Lower lobe of right lung (tissue), 2 donors: Measurements from ENCODE around the gene ZNF547. TPM values are rescaled to one million over a fixed set of nuclear protein-coding genes. Genes with fewer than 3 reads are reported as not detected.
A peak's percentile ranks its signal among the peaks of the same experiment; 100 is the strongest.

Experiments used
- ATAC-seq, 2 donors: fragments of 200-7000 bp; cut with Tn5 transposase; one replicate each; pipeline ENCODE4 v1.9.1; 2020 to 2022; ENCODE audit warnings: mild to moderate bottlenecking in 2 of 2, moderate library complexity in 2 of 2
- DNase-seq: peaks from one replicate; pipeline ENCODE4 v3.0.0-alpha.2; 2020
- H3K27ac ChIP-seq: fragments of 200-600 bp; one replicate; pipeline ENCODE4 v1.8.0; 2022
- H3K27me3 ChIP-seq: fragments of 200-600 bp; one replicate; pipeline ENCODE4 v1.8.0; 2022; ENCODE audit warnings: low read depth
- H3K36me3 ChIP-seq: fragments of 200-600 bp; one replicate; pipeline ENCODE4 v1.8.0; 2022; ENCODE audit warnings: mild to moderate bottlenecking
- H3K4me1 ChIP-seq: fragments of 200-600 bp; one replicate; pipeline ENCODE4 v1.8.0; 2022
- H3K4me3 ChIP-seq: fragments of 200-600 bp; one replicate; pipeline ENCODE4 v1.8.0; 2022; ENCODE audit warnings: mild to moderate bottlenecking
- H3K9me3 ChIP-seq: fragments of 200-600 bp; one replicate; pipeline ENCODE4 v1.8.0; 2022
- intact Hi-C: fragments of 100-400 bp; cut with DNase I; formaldehyde crosslinking; loops from one replicate; pipeline ENCODE4 v1.11.0; 2022
- total RNA-seq: library from RNA; stranded (reverse); fragmentation: NEBNext Ultra II Directional; extraction: Animal tissue kit (Norgen Biotek cat#: 25700); gene quantifications from one replicate; pipeline ENCODE4 v1.2.1, GENCODE V29; 2021
- TF ChIP-seq, protein P1 (sequence below): fragments of 200-600 bp; IDR thresholded peaks from one replicate; pipeline ENCODE4 v1.8.0; 2022; ENCODE audit warnings: antibody characterized with exemption, mild to moderate bottlenecking
- donor health status: DM: no; HTN: yes; CAD: no; lungs with severe emphysema.

The ZNF547 gene
- total RNA-seq, 1 donor from 2014 or later = 3.4 TPM

DNA sequence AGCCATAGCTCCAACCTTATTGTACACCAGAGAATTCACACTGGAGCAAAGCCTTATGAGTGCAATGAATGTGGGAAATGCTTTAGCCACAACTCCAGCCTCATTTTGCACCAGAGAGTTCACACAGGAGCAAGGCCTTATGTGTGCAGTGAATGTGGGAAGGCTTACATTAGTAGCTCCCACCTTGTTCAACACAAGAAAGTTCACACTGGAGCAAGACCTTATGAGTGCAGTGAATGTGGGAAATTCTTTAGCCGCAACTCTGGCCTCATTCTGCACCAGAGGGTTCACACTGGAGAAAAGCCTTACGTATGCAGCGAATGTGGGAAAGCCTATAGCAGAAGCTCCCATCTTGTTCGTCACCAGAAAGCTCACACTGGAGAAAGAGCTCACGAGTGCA lies 5.9 kb upstream of the ZNF547 start:
- peaks cover 43% of the 10 kb centered on the region for H3K36me3 ChIP-seq

DNA sequence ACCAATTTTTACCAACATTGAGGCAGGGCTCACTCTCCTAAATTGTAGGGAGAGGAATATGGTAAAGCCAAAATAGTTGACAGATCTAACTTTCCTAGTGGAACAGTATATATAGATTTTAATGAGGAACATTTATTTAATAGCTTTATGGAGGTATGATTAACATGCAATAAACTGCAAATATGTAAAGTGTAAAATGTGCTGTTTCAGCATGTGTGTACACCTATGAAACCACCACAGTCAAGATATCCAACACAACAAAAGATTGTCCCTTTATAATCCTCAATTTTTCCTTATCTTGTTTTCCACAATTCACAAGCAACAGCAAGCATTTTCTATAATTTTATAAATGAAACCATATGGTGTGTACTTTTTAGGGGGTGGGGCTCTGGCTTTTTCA lies 4.1 kb upstream of the ZNF547 start:
- Histone ChIP-seq H3K27me3 (no peaks in the 10 kb centered on the region), H3K4me3 (no peak overlapping the region), H3K27ac (no peak overlapping the region), H3K36me3 (peaks cover 38% of the 10 kb centered on the region), H3K9me3 (peaks cover 50% of the 10 kb centered on the region), H3K4me1 (peaks cover 13% of the 10 kb centered on the region)
- TF ChIP-seq, protein P1, sequence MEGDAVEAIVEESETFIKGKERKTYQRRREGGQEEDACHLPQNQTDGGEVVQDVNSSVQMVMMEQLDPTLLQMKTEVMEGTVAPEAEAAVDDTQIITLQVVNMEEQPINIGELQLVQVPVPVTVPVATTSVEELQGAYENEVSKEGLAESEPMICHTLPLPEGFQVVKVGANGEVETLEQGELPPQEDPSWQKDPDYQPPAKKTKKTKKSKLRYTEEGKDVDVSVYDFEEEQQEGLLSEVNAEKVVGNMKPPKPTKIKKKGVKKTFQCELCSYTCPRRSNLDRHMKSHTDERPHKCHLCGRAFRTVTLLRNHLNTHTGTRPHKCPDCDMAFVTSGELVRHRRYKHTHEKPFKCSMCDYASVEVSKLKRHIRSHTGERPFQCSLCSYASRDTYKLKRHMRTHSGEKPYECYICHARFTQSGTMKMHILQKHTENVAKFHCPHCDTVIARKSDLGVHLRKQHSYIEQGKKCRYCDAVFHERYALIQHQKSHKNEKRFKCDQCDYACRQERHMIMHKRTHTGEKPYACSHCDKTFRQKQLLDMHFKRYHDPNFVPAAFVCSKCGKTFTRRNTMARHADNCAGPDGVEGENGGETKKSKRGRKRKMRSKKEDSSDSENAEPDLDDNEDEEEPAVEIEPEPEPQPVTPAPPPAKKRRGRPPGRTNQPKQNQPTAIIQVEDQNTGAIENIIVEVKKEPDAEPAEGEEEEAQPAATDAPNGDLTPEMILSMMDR = no peak
- DNase-seq = no peak
- intact Hi-C loops = no loop called here
- ATAC-seq = no peak

More for the DNA sequence above, 5.9 kb upstream of the ZNF547 start:
- Histone ChIP-seq H3K27ac (no peak overlapping the region), H3K27me3 (no peaks in the 10 kb centered on the region), H3K4me1 (peaks cover 2% of the 10 kb centered on the region), H3K4me3 (no peak overlapping the region), H3K9me3 (peaks cover 63% of the 10 kb centered on the region)
- no peak for ATAC-seq
- TF ChIP-seq, protein P1 = no peak
- intact Hi-C loops = no loop called here
- no peak for DNase-seq

DNA sequence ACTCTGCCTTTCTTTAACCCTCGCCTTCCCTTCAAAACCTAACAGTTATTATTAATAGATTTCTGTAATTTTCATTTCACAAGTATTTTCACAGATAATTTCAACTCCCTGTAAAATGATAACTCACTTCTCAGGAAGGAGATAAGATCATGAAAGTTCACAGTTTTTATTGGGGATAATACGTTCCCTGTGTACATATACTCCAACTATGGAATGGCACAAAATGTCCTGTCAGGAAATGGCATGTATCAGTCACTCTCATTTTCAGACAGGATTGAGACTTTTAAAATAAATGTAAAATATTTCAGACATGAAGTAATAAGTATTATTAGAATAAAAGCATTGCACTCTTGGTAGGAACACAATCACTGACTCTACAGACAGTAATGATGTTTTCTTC lies 932 bp upstream of the ZNF547 start:
- Histone ChIP-seq H3K4me3 (peak overlapping the region; percentile 83), H3K4me1 (peaks cover 15% of the 10 kb centered on the region), H3K27ac (peak overlapping the region; percentile 91), H3K27me3 (no peaks in the 10 kb centered on the region), H3K9me3 (peaks cover 31% of the 10 kb centered on the region), H3K36me3 (peaks cover 7% of the 10 kb centered on the region)
- ATAC-seq = no peak
- intact Hi-C loops = no loop called here
- TF ChIP-seq, protein P1 = no peak
- no peak for DNase-seq

DNA sequence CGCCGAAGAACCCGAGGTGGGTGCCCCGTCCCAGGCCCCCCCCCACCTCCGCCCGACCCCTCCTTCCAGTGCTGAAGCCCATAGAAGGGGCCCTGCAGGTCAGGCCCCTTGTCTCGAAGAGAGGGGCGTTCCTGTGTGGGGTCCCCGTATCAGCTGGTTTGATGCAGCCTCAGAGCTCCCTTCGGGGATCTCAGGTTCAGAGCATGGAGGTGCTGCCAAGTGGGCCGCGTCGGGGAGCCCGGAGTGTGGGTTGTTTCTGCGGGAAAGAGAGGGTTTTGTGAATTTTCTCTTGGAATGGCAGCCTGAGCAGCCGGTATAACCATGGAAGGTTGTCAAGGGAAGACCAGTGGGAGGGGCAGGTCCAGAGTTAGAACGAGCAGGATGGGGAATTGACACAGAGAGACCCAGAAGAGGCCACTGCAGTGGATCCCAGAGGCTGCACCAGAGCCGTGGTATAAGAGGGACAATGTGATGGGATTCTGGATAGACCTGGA lies 384 bp downstream of the ZNF547 start:
- Histone ChIP-seq H3K9me3 (peaks cover 19% of the 10 kb centered on the region), H3K4me1 (peaks cover 15% of the 10 kb centered on the region), H3K4me3 (peak overlapping the region; percentile 83), H3K27ac (peak overlapping the region; percentile 91), H3K36me3 (no peaks in the 10 kb centered on the region), H3K27me3 (no peaks in the 10 kb centered on the region)
- intact Hi-C loops = no loop called here
- ATAC-seq (peak; percentile 5 to 30), DNase-seq (no peak)
- TF ChIP-seq, protein P1 = no peak

DNA sequence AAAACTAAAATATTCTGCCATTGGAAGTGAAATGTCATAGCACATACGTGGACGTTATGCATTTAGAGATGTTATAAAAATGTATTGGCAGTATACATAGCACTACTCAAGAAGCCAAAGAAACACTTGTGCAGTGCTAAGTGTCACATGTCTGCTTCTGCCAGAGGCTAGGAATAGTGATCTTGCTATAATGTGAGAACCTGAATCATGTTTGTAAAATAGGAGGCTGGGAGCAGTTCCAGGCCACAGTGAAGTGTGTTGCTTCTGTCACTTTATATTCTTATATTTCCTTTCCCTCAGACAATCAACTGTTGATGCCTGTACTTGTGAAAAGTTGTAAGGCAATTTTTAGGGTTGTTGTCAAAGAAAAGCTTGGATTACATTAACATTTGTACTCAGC lies 3.4 kb downstream of the ZNF547 start:
- H3K4me1 ChIP-seq = peaks cover 15% of the 10 kb centered on the region
- no peak overlapping the region for H3K27ac ChIP-seq
- intact Hi-C loops = no loop called here
- DNase-seq (no peak), ATAC-seq (no peak)
- H3K4me3 ChIP-seq = no peak overlapping the region
- no peaks in the 10 kb centered on the region for H3K27me3 ChIP-seq
- TF ChIP-seq, protein P1 = no peak
- peaks cover 1% of the 10 kb centered on the region for H3K36me3 ChIP-seq
- H3K9me3 ChIP-seq = peaks cover 9% of the 10 kb centered on the region
